Cardiac muscle cell (in vitro differentiated cells and primary cell): ENCODE data around the gene PPIE. TPM values are rescaled to one million over a fixed set of nuclear protein-coding genes. Genes with fewer than 3 reads are reported as not detected.

Experiments
- DNase-seq, 2 donors: peaks; one replicate each; pipeline versions ENCODE4 v3.0.0 to v3.0.0-alpha.2; 2010 to 2017; ENCODE audit warnings: low read depth in 1 of 2, low spot score in 1 of 2
- H3K27ac ChIP-seq: fragments of 200-600 bp; sonication (generic); 2 replicates; pipeline ENCODE4 v1.5.1; 2016
- H3K27me3 ChIP-seq: fragments of 200-600 bp; sonication (generic); 2 replicates; pipeline ENCODE4 v1.6.0; 2016; ENCODE audit warnings: control low read depth
- H3K36me3 ChIP-seq: fragments of 200-600 bp; sonication (generic); 2 replicates; pipeline ENCODE4 v1.5.1; 2016; ENCODE audit warnings: control low read depth
- H3K4me1 ChIP-seq: fragments of 200-600 bp; sonication (generic); 2 replicates; pipeline ENCODE4 v1.8.1; 2017; ENCODE audit warnings: low read depth, mild to moderate bottlenecking, mixed run types
- H3K4me3 ChIP-seq: fragments of 200-600 bp; sonication (generic); 2 replicates; pipeline ENCODE4 v1.5.1; 2016; ENCODE audit warnings: mild to moderate bottlenecking
- H3K9me3 ChIP-seq: fragments of 200-600 bp; sonication (generic); 2 replicates; pipeline ENCODE4 v1.5.1; 2017; ENCODE audit warnings: low read depth, mild to moderate bottlenecking, control low read depth
- polyA plus RNA-seq: library from polyadenylated mRNA; unstranded; fragments of >200 nt; fragmentation: Nextera tagmentation; extraction: Ambion mirVana; gene quantifications from 2 replicates; pipeline ENCODE4 v1.2.1, GENCODE V29; 2016
- total RNA-seq: library from RNA; depleted of rRNA; stranded (reverse); fragments of >200 nt; gene quantifications from 2 replicates; pipeline ENCODE4 v1.2.3, GENCODE V29; 2016
- TF ChIP-seq, protein P1 (sequence below): IDR thresholded peaks from 2 replicates; pipeline ENCODE4 v1.5.1; 2012; ENCODE audit warnings: low read depth, mild to moderate bottlenecking, low read length

Gene PPIE
- total and polyA plus RNA-seq, 2 experiments from 2014 or later: 38.7 to 68.3 TPM

DNA sequence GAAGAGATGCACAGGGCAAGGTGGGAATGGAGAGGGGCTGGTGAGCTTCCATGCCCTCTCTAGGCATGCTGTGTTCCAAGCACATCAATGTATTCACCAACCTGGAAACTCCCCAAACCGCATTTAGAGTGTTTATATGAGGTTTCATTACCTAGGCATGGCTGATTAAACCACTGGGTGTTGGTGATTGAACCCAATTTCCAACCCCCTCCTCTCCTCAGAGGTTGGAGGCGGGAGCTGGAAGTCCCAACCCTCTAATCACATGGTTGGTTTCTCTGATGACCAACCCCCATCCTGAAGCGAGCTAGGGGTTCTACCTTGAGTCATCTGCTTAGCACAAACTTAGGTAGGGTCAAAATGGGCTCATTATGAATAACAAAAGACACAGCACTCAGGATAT is 3.0 kb upstream of the PPIE start:
- Histone ChIP-seq H3K4me1 (peaks cover 6% of the 10 kb centered on the region), H3K27me3 (peaks cover 70% of the 10 kb centered on the region)
- TF ChIP-seq, protein P1, sequence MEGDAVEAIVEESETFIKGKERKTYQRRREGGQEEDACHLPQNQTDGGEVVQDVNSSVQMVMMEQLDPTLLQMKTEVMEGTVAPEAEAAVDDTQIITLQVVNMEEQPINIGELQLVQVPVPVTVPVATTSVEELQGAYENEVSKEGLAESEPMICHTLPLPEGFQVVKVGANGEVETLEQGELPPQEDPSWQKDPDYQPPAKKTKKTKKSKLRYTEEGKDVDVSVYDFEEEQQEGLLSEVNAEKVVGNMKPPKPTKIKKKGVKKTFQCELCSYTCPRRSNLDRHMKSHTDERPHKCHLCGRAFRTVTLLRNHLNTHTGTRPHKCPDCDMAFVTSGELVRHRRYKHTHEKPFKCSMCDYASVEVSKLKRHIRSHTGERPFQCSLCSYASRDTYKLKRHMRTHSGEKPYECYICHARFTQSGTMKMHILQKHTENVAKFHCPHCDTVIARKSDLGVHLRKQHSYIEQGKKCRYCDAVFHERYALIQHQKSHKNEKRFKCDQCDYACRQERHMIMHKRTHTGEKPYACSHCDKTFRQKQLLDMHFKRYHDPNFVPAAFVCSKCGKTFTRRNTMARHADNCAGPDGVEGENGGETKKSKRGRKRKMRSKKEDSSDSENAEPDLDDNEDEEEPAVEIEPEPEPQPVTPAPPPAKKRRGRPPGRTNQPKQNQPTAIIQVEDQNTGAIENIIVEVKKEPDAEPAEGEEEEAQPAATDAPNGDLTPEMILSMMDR: no peak

DNA sequence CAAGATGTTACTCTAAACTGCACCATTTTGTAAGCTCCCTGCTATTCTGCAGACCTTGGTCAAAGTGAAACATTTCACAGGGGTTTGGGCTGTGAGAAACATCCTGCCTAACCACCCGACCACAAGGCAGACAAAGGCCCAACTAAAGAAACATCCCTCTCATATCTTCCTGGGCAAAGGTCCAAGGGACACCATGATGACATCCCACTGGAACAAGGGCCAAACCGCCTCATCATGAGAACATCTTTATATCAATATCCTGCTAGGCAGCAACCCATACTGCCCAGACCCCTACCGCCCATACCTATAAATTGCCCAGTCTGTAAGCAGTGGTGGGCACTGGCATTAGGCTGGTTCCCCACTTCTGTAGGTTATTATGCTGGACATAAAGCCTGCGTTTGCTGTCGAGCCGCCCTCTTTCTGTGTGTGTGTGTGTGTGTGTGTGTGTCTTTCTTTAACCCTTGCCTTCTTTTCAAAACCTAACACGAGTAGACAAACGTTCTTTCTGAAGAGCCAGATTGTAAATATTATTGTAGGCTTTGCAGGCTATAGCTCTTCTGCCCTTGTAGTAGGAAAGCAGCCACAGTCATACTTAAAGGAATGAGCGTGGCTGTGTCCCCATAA is 1.0 kb upstream of the PPIE start:
- peaks cover 51% of the 10 kb centered on the region for H3K27me3 ChIP-seq

More for the DNA sequence above, 3.0 kb upstream of the PPIE start:
- Histone ChIP-seq H3K36me3 (peaks cover under 1% of the 10 kb centered on the region), H3K27ac (no peak overlapping the region), H3K4me3 (no peak overlapping the region), H3K9me3 (no peaks in the 10 kb centered on the region)
- no peak for DNase-seq

DNA sequence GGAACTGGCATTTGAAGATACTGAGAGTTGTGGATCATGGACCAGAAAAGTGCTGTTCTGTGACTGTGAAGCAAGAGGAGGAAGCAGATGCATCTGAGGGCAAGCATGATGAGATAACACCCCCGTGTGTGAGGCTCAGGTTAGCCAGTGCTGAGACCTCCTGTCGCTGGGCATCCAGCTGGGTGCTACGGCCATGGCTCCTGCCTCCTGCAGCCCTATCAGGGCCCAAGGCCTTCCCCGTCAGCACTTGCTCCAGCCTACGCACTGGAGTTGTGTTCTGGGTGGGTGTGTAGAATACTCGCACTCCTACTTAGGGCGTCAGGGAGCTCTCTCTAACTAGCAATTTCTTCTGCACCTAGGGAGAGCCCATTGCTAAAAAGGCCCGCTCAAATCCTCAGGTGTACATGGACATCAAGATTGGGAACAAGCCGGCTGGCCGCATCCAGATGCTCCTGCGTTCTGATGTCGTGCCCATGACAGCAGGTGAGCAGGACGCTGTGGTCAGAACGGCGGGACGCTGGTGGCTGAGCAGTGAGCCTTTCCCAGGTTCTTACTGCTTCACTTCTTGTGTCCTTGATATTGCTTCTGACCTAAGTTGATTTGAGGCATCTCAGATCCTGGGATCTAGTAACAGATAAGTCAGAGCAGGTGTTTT is 6.5 kb downstream of the PPIE start:
- Histone ChIP-seq H3K9me3 (no peaks in the 10 kb centered on the region), H3K27me3 (no peaks in the 10 kb centered on the region), H3K4me1 (no peaks in the 10 kb centered on the region), H3K36me3 (peaks cover 81% of the 10 kb centered on the region), H3K4me3 (no peak overlapping the region), H3K27ac (no peak overlapping the region)
- TF ChIP-seq, protein P1: no peak
- no peak for DNase-seq

More for the DNA sequence above, 1.0 kb upstream of the PPIE start:
- H3K4me3 ChIP-seq: no peak overlapping the region
- peak in 1 of 2 donors; percentile 75 for DNase-seq
- H3K4me1 ChIP-seq: peaks cover 6% of the 10 kb centered on the region
- no peak overlapping the region for H3K27ac ChIP-seq
- H3K9me3 ChIP-seq: no peaks in the 10 kb centered on the region
- TF ChIP-seq, protein P1: no peak
- peaks cover 17% of the 10 kb centered on the region for H3K36me3 ChIP-seq

DNA sequence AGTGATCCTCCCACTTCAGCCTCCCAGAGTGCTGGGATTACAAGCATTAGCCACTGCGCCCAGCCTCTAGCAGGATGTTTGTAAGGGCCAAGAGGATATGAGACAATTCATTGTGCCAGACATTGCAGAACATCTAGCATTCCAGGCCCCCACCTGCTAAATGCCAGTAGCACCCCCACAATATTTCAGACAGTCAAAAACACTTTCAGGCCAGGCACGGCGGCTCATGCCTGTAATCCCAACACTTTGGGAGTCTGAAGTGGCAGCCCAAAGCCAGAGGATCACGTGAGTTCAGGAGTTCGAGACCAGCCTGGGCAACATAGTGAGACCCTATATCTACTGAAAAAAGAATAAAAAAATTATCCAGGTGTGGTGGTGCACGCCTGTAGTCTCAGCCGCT is 12.9 kb downstream of the PPIE start:
- DNase-seq: no peak
- TF ChIP-seq, protein P1: no peak
- Histone ChIP-seq H3K36me3 (peaks cover 62% of the 10 kb centered on the region), H3K9me3 (no peaks in the 10 kb centered on the region), H3K4me3 (no peak overlapping the region), H3K4me1 (no peaks in the 10 kb centered on the region), H3K27ac (no peak overlapping the region), H3K27me3 (no peaks in the 10 kb centered on the region)

GRCh38 chr1:39752703-39753102 is 14.0 kb downstream of the PPIE start:
- TF ChIP-seq, protein P1: no peak
- Histone ChIP-seq H3K4me3 (no peak overlapping the region), H3K27me3 (no peaks in the 10 kb centered on the region), H3K9me3 (no peaks in the 10 kb centered on the region), H3K27ac (no peak overlapping the region), H3K36me3 (peaks cover 54% of the 10 kb centered on the region), H3K4me1 (no peaks in the 10 kb centered on the region)
- no peak for DNase-seq
